LoVo (cell line): ENCODE data around the gene DDHD1.
"Not testable (repeated sequence)": the region's sequence is repeated elsewhere in the genome, so short reads cannot be mapped to it uniquely, and the experiment has no call there.

Experiments used
- DNase-seq: peaks from one replicate; pipeline ENCODE4 v3.0.0-alpha.2; 2016; ENCODE audit warnings: low spot score

Gene DDHD1

DNA sequence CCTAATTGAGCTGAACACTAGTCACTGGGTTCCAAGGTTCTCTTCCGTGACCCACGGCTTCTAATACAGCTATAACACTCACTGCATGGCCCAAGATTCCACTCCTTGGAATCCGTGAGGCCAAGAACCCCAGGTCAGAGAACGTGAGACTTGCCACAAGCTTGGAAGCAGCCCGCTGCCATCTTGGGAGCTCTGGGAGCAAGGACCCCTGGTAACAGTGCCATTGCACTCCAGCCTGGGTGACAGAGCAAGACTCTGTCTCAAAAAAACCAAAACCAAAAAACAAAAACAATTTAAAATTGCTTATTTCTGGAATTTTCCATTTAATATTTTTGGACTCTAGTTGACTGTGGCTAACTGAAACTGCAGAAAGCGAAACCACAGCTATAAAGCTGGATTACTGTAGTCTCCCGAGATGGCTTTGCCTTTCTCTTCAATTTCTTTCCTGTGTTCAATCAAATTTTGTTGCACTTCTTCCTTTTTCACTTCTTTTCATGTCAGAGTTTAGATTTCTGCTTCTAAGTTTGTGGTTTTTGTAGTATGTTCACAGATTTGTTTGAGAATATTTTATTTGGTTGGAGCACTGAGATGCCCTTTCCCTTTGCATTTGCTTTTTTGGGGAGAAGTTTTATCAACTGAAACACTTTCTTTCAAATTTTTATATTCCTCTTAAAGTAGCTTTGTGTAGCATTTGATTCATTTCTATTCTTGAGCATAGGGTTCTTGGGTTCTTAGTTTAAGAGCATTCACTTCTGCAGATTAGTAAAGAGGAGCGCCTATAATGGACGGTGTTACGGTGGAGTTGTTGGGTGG, 44.6 kb downstream of the DDHD1 start:
- no peak for DNase-seq

- DNase-seq: no peak
Observed at GRCh38 chr14:53106768-53107167, 46.4 kb downstream of the DDHD1 start.

DNA sequence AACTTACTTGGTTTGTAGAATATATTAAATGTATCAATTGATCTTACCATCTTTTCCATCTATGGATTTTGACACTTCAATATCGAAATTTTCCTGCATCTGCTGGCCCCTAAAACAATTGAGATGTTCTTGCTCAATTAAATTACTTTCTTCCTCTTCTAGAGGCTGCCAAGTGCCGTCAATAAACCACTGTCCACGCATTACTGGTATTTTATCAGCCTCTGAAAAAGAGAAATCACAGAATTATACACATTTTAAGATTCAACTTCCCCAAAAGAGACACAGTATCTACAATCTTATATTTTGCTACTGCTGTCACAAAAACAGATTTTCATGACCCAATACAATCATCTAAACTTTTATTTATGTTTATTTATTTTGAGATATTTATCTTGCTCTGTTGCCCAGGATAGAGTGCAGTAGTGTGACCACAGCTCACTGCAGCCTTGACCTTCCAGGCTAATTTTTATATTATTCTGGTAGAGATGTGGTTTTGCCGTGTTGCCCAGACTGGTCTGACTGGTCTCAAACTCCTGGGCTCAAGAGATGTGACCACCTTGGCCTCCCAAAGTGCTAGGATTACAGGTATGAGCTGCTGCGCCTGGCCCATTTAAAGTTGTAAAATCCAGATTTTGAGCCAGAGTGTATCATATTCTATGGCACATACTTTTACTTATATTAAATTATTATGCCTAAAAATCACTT, 49.3 kb downstream of the DDHD1 start:
- no peak for DNase-seq

GRCh38 chr14:53093206-53093605, 59.9 kb downstream of the DDHD1 start:
- no peak for DNase-seq

DNA sequence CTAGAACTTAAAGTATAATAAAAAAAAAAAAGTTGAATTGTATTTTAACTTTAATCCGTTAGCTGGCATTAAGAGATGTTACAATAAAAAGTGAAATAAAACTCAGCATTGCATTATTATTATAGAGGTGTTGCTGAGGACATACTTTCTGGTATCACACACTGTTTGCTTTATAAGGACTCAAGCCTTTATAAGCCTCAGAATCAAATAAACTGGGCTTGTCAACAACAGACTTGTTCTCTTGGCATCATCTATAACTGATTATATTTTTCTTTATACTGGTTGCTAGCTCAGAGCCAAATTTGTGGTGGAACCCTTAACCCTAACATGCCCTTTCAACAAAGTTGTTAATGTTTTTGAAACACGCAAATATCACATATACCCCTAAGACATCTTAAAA, 62.3 kb downstream of the DDHD1 start:
- no peak for DNase-seq

- not testable (repeated sequence) for DNase-seq
Observed at GRCh38 chr14:53084954-53085353, 68.2 kb downstream of the DDHD1 start.

DNA sequence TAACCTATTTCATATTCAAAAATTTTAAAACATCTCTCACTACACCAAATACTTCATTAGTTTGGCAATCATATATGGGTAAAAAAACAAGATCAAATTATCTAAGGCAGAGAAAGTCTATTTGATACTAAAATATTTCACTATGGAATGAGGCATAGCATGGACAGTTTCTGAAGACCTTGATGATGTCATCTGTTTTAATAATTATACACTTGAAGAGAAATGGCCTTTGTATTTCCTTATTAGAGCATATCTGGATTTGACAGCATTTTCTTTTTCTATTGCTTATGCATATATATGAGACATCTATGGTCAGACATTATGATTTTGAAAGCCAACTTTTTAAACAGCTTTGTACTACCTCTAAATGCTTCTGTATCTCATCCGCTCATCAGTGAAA, 88.6 kb downstream of the DDHD1 start:
- no peak for DNase-seq

GRCh38 chr14:53062856-53063255, 90.3 kb downstream of the DDHD1 start:
- no peak for DNase-seq

DNA sequence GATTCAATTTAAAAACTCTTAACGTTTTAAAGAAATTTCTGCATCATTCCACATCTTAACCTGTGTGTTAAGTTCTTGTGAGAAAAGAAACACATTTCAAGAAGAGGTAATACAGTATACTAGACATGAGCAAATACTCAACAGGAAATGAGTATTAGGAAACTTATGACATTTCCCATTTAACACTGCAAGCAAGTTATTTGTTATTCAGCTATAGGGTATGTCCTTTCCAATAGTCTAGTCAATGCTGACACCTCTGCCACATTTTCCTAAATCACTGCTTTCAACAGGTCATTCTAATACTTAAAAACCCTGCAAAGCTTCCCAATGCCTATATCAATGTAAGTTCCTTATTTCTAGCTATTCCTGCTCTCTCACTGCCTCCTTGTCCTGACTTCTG, 93.1 kb downstream of the DDHD1 start:
- no peak for DNase-seq

DNA sequence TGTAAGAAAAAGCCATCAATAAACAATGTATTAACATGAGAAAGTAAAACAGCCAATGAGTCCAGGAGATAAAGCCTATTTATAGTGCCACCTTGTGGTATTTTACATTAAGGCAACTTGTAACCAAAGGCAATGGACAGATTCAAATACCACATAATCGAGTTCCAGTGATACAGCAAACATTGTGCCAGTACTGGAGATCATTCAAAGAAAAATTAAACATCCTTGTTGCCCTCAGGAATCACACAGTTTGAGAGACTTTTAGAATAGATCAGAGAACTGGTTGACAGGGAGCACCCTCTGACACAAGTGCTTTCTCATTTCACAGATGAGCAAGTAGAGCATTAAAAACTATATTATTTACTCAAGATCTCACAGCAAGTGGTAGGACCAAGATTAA, 98.1 kb downstream of the DDHD1 start:
- DNase-seq: peak; percentile 45

- no peak for DNase-seq
Observed at GRCh38 chr14:53054457-53054856, 98.7 kb downstream of the DDHD1 start.

GRCh38 chr14:53048631-53049030, 104.5 kb downstream of the DDHD1 start:
- DNase-seq: no peak

GRCh38 chr14:53047307-53048069, 105.6 kb downstream of the DDHD1 start:
- no peak for DNase-seq

DNA sequence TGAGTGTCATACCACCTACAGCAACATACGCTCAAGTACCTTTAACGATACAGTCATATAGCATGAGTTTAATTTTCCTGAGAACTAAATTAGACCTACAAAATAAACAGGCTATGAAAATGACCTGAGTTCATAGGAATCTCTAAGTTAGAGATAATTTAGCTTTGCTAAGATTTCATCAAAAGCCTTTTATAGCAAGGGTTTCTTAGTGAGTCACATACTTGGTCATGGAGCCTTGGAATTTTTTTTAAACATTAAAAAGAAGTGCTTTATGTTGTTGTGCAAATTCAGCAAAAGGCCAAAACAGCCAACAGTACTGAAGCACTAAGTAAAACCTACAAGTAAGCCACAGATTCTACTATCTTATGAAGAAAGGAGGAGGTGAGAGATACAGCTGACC, 108.6 kb downstream of the DDHD1 start:
- no peak for DNase-seq

DNA sequence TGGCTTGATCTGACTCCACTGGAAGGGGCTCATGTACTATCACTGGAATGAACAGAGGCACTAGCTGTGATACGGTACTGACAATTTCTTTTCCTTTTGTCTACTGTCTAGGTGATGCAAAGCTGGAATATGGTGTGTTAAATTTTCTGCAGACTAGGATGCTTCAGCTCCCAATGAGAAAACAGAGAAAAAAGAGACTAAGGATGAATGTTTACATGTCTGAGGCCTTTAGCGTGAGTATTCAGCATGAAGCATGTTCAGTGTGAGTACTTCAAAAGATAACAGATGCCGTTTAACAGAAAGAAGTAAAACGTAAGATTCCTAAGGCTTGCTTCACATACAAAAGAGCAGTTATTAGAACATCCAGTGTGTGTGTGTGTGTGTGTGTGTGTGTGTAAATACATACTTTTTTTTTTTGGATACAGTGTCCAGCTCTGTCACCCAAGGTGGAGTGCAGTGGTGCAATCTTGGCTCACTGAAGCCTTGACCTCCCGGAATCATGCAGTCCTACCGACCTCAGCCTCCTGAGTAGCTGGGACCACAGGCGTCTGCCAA, 110.0 kb downstream of the DDHD1 start:
- no peak for DNase-seq

DNA sequence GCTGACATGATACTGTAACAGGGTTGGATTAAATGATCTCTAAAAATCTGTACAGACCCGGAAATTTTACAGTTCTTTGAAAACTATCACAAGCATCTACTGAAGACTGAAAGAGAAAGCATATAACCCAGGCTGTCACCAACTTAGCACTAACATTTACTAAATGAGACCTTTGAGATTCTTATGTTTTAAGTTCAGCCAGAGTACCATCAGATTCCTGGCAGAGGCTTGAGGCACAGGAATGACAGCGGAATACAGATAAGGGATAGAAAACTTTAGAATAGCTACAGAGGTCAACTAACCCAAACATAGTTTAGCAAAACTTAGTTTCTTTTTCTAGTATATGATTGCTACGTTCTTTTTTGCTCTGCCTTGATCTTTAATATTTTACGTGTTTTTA, 110.6 kb downstream of the DDHD1 start:
- DNase-seq: no peak

- no peak for DNase-seq
Observed at GRCh38 chr14:53041067-53041466, 112.1 kb downstream of the DDHD1 start.

DNA sequence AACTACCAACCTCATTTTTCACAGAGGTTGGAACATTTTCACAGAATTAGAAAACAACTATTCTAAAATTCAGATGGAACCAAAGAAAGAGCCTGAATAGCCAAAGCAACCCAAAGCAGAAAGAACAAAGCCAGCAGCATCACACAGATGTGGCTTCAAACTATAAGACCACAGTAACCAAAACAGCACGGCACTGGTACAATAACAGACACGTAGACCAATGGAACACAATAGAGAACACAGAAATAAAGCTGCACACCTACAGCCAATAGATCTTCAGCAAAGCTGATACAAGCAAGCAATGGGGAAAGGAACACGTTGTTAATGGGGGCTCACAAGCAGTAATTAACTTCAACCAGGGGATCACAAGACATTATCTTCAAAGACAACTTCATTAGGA, 114.5 kb downstream of the DDHD1 start:
- no peak for DNase-seq

- DNase-seq: no peak
Observed at GRCh38 chr14:53037016-53037415, 116.1 kb downstream of the DDHD1 start.

- DNase-seq: no peak
Observed at GRCh38 chr14:53035336-53036210, 117.5 kb downstream of the DDHD1 start.

DNA sequence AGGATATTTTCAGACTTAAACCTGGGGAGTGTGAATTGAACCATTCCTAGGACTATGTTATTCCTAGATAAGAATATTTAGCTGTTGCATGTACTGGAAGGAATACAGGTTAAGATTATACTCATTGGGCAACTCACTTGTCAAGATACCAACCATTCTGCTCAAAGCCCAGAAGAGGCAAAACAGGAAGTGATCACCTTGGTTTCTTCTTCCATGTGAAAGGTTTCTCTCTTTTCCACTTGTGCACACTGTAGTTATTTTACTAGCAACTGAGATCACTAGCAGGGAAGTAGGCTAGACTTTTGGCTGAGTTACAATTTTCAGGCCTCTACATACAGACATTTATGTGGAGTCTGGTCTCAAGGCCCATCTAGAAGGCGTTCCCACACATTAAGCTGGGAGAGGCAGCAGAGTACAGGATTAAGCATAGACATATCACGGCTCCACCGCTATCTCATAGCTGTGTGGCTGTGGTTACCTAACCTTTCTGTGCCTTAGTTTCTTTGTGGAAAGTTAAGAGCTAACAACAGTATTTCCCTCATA, 118.4 kb downstream of the DDHD1 start:
- DNase-seq: no peak
